C4-2B (cell line): Measurements from ENCODE around the gene CCSER1.
"Not testable (repeated sequence)": the region's sequence is repeated elsewhere in the genome, so short reads cannot be mapped to it uniquely, and the experiment has no call there.

Source experiments
- ZFX ChIP-seq: fragments of 450-650 bp; IDR thresholded peaks from 2 replicates; pipeline ENCODE4 v1.6.1; 2017
- TF ChIP-seq, protein P1 (sequence below): fragments of 450-650 bp; conservative IDR thresholded peaks from 2 replicates; pipeline ENCODE4 v1.5.1; 2017; ENCODE audit warnings: mild to moderate bottlenecking

DNA sequence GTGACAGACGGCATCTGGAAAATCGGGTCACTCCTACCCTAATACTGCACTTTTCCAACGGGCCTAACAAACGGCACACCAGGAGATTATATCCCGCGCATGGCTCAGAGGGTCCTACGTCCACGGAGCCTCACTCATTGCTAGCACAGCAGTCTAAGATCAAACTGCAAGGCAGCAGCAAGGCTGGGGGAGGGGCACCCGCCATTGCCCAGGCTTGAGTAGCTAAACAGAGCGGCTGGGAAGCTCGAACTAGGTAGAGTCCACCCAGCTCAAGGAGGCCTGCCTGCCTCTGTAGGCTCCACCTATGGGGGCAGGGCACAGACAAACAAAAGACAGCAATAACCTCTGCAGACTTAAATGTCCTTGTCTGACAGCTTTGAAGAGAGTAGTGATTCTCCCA lies 280.7 kb downstream of the CCSER1 start:
- TF ChIP-seq, protein P1, sequence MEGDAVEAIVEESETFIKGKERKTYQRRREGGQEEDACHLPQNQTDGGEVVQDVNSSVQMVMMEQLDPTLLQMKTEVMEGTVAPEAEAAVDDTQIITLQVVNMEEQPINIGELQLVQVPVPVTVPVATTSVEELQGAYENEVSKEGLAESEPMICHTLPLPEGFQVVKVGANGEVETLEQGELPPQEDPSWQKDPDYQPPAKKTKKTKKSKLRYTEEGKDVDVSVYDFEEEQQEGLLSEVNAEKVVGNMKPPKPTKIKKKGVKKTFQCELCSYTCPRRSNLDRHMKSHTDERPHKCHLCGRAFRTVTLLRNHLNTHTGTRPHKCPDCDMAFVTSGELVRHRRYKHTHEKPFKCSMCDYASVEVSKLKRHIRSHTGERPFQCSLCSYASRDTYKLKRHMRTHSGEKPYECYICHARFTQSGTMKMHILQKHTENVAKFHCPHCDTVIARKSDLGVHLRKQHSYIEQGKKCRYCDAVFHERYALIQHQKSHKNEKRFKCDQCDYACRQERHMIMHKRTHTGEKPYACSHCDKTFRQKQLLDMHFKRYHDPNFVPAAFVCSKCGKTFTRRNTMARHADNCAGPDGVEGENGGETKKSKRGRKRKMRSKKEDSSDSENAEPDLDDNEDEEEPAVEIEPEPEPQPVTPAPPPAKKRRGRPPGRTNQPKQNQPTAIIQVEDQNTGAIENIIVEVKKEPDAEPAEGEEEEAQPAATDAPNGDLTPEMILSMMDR: not testable (repeated sequence)
- not testable (repeated sequence) for TF ChIP-seq ZFX
